Mesendoderm (in vitro differentiated cells): Measurements from ENCODE around the gene ARRDC2.
A peak's percentile ranks its signal among the peaks of the same experiment; 100 is the strongest.

Source experiments
- DNase-seq: peaks from one replicate; pipeline ENCODE4 v3.0.0; 2013
- H2AK5ac ChIP-seq: 2 replicates; pipeline ENCODE4 v1.6.1; 2013; ENCODE audit warnings: low read length, inconsistent platforms
- H2BK120ac ChIP-seq: 2 replicates; pipeline ENCODE4 v1.6.1; 2013; ENCODE audit warnings: low read depth, mild to moderate bottlenecking, low read length, moderate library complexity, mixed read lengths
- H2BK15ac ChIP-seq: replicated peaks from 2 replicates; pipeline ENCODE4 v1.6.1; 2013; ENCODE audit warnings: low read depth, mild to moderate bottlenecking, moderate library complexity
- H2BK5ac ChIP-seq: 2 replicates; pipeline ENCODE4 v1.6.1; 2013; ENCODE audit warnings: low read length, inconsistent platforms
- H3K18ac ChIP-seq: 2 replicates; pipeline ENCODE4 v1.6.1; 2013; ENCODE audit warnings: mild to moderate bottlenecking, low read length, mixed read lengths
- H3K23ac ChIP-seq: one replicate; pipeline ENCODE4 v1.6.1; 2013; ENCODE audit warnings: low read length
- H3K27ac ChIP-seq: 2 replicates; pipeline ENCODE4 v1.5.1; 2013; ENCODE audit warnings: low read depth, mild to moderate bottlenecking, inconsistent platforms, low read length, moderate library complexity
- H3K27me3 ChIP-seq: 2 replicates; pipeline ENCODE4 v1.6.1; 2013; ENCODE audit warnings: low read length, control low read depth, mild to moderate bottlenecking, inconsistent platforms; ENCODE audit not compliant: insufficient read depth, poor library complexity
- H3K36me3 ChIP-seq: 2 replicates; pipeline ENCODE4 v1.6.1; 2013; ENCODE audit warnings: low read length, inconsistent platforms; ENCODE audit not compliant: control insufficient read depth, insufficient read depth
- H3K4ac ChIP-seq: one replicate; pipeline ENCODE4 v1.6.1; 2013; ENCODE audit warnings: low read depth, mild to moderate bottlenecking, low read length, moderate library complexity
- H3K4me1 ChIP-seq: 2 replicates; pipeline ENCODE4 v1.6.1; 2013; ENCODE audit warnings: low read depth, low read length, inconsistent platforms; ENCODE audit not compliant: control insufficient read depth
- H3K4me2 ChIP-seq: 2 replicates; pipeline ENCODE4 v1.6.1; 2013; ENCODE audit warnings: low read length
- H3K4me3 ChIP-seq: 2 replicates; pipeline ENCODE4 v1.5.1; 2013; ENCODE audit warnings: mild to moderate bottlenecking, low read length
- H3K56ac ChIP-seq: one replicate; pipeline ENCODE4 v1.6.1; 2013; ENCODE audit warnings: low read length
- H3K79me1 ChIP-seq: 2 replicates; pipeline ENCODE4 v1.6.1; 2013; ENCODE audit warnings: low read length, inconsistent platforms
- H3K79me2 ChIP-seq: 2 replicates; pipeline ENCODE4 v1.6.1; 2013; ENCODE audit warnings: mild to moderate bottlenecking, low read length; ENCODE audit not compliant: control insufficient read depth, insufficient read depth
- H3K9ac ChIP-seq: 2 replicates; pipeline ENCODE4 v1.6.1; 2013; ENCODE audit warnings: low read length, inconsistent platforms
- H4K5ac ChIP-seq: one replicate; pipeline ENCODE4 v1.6.1; 2013; ENCODE audit warnings: low read length
- H4K8ac ChIP-seq: one replicate; pipeline ENCODE4 v1.6.1; 2013; ENCODE audit warnings: low read depth, mild to moderate bottlenecking, control low read depth, low read length, moderate library complexity
- WGBS: extraction: QIAGEN DNeasy Blood & Tissue Kit; methylation state at CpG from one replicate; pipeline ENCODE4 v1.1.7; 2013; ENCODE audit warnings: low lambda C conversion rate, missing lambda C conversion rate; ENCODE audit not compliant: insufficient coverage; ENCODE audit errors: extremely low coverage; 5-methylcytosine and 5-hydroxymethylcytosine counted together

The ARRDC2 gene

DNA sequence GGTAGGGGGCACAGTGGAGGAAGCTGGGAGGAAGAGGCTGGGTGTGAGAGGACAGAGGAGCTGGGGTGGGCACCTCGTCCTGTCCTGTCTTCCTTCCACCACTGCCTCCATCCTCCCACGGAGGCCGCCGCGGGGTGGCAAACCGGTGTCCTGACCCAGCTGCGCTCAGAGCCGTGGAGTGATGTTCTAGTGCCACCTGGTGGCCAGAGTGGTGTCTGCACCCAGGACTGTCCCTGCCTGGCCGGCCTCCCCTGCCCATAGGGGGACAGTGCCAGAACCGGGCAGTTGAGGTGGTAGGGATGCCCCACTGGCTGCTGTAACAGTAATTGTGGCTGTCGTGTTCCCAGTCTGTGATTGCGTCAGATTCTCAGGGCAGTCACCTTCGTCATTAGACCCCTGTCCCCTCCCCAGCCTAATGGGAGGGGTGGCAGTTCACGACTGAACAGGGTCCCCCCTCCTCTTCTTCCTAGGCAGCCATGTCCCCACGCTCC, 11.1 kb upstream of the ARRDC2 start:
- no peak overlapping the region for H2BK15ac ChIP-seq
- H2BK120ac ChIP-seq = no peak overlapping the region
- no peak overlapping the region for H3K4ac ChIP-seq
- H3K36me3 ChIP-seq = no peaks in the 10 kb centered on the region
- H3K79me2 ChIP-seq = no peaks in the 10 kb centered on the region
- no peak overlapping the region for H3K23ac ChIP-seq
- H3K4me3 ChIP-seq = no peak overlapping the region
- peak overlapping the region; percentile 44 for H2AK5ac ChIP-seq
- peaks cover 6% of the 10 kb centered on the region for H3K27me3 ChIP-seq
- no peak overlapping the region for H4K5ac ChIP-seq
- H3K79me1 ChIP-seq = no peaks in the 10 kb centered on the region
- no peak overlapping the region for H3K9ac ChIP-seq
- H3K18ac ChIP-seq = no peak overlapping the region
- H3K27ac ChIP-seq = no peak overlapping the region
- no peak overlapping the region for H4K8ac ChIP-seq
- H3K4me1 ChIP-seq = no peaks in the 10 kb centered on the region
- WGBS = no CpG with 5 or more reads among the region's 15 CpGs
- DNase-seq = peak; percentile 68
- no peak overlapping the region for H3K56ac ChIP-seq
- no peak overlapping the region for H2BK5ac ChIP-seq
- H3K4me2 ChIP-seq = no peak overlapping the region

DNA sequence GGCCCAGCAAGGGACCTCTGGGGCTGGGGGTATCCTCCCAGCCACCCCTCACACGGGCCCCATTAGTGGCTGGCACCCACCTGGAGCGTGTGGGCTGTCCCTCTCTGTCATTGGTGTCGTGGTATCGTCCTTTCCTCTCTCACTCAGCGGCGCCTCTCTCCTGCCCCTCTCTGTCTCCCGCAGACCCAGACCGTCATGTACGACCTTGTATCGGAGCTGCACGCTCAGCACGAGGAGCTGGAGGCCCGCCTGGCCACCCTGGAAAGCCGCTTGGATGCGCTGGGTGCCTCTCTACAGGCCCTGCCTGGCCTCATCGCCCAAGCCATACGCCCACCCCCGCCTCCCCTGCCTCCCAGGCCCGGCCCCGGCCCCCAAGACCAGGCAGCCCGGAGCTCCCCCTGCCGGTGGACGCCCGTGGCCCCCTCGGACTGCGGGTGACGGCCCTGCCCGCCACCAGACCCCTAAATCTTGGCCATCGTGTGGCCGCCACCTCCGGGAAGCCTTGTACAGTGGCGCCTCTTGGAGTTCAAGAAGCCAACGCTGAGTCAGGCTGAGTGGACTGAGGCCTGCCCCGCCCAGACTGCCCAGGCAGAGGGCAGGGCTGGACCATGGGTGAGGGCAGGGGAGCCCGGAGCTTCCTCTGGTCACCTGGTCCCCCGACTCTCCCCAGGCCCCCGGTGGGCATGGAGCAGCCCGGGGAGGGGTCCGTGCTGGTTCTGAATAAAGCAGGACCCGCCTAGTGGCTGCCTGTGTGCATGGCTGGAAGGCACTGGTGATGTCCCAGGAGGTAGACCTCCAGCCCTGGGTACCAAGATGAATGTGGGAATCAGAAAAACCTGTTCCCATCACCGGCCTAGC, 9.8 kb upstream of the ARRDC2 start:
- no peaks in the 10 kb centered on the region for H3K79me1 ChIP-seq
- no peak overlapping the region for H3K4ac ChIP-seq
- H3K4me2 ChIP-seq = no peak overlapping the region
- H2BK120ac ChIP-seq = no peak overlapping the region
- no peaks in the 10 kb centered on the region for H3K4me1 ChIP-seq
- no CpG with 5 or more reads among the region's 41 CpGs for WGBS
- no peak overlapping the region for H3K56ac ChIP-seq
- H3K36me3 ChIP-seq = no peaks in the 10 kb centered on the region
- H4K8ac ChIP-seq = no peak overlapping the region
- peak; percentile 47 for DNase-seq
- H3K27ac ChIP-seq = no peak overlapping the region
- peaks cover 6% of the 10 kb centered on the region for H3K27me3 ChIP-seq
- no peak overlapping the region for H3K4me3 ChIP-seq
- H3K18ac ChIP-seq = no peak overlapping the region
- H2BK5ac ChIP-seq = no peak overlapping the region
- no peaks in the 10 kb centered on the region for H3K79me2 ChIP-seq
- H2AK5ac ChIP-seq = no peak overlapping the region
- H4K5ac ChIP-seq = no peak overlapping the region
- no peak overlapping the region for H2BK15ac ChIP-seq
- H3K9ac ChIP-seq = no peak overlapping the region
- H3K23ac ChIP-seq = no peak overlapping the region

DNA sequence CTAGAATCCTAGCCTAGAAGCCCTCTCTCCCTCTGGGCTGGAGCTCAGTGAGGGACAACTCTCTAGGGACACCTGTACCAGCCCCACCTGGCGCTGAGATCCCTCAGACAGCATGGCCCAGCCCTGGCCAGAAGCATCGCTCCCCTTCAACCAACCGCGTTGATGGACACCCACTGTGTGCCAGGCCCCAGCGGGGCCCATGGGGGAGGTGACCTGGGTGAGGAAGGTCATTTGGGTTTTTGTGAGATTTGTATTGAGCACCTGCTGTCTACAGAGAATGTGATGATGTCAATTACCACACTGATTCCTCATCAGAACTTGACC, 9.2 kb upstream of the ARRDC2 start:
- no CpG with 5 or more reads among the region's 5 CpGs for WGBS
- H4K8ac ChIP-seq = no peak overlapping the region
- no peak overlapping the region for H2BK120ac ChIP-seq
- H2BK5ac ChIP-seq = no peak overlapping the region
- H3K36me3 ChIP-seq = no peaks in the 10 kb centered on the region
- no peak overlapping the region for H3K4me2 ChIP-seq
- no peak overlapping the region for H2AK5ac ChIP-seq
- H3K4ac ChIP-seq = no peak overlapping the region
- H2BK15ac ChIP-seq = no peak overlapping the region
- H3K79me1 ChIP-seq = no peaks in the 10 kb centered on the region
- no peak overlapping the region for H3K18ac ChIP-seq
- H3K27me3 ChIP-seq = peaks cover 6% of the 10 kb centered on the region
- H3K79me2 ChIP-seq = no peaks in the 10 kb centered on the region
- H3K23ac ChIP-seq = no peak overlapping the region
- H3K56ac ChIP-seq = no peak overlapping the region
- no peak overlapping the region for H3K4me3 ChIP-seq
- H4K5ac ChIP-seq = no peak overlapping the region
- no peak for DNase-seq
- H3K27ac ChIP-seq = no peak overlapping the region
- no peak overlapping the region for H3K9ac ChIP-seq
- no peaks in the 10 kb centered on the region for H3K4me1 ChIP-seq

DNA sequence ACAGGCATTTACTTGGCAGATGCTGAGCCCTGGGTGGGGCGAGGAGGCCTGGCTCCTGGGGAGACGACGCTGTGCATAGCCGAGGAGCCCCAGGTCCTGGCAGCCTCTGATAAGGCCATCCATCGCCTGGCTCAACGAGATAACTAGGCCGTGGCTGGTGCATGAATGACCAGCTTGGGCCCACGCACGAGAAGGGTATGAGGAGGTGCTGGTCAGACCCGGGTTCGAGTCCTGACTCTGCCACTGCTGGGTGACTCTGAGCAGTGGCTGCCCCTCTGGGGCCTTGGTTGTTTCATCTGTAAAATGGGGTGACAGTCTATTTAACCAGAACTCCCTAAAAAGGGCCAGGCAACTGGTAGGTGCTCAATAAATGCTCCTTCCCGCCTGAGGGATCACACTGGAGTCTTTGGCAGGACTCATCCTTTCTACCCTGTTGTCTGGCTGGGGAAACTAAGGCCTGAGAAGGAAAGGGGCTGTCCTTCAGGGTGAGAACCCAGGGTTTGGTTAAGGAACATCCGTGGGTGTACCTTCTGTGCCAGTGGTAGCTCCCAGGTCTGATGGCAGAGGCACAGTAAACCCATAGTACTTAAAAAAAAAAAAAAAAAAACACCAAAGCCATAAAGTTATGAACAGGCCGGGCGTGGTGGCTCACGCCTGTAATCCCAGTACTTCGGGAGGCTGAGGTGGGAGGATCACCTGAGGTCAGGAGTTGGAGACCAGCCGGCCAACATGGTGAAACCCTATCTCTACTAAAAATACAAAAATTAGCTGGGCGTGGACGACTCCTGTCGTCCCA, 8.1 kb upstream of the ARRDC2 start:
- Histone ChIP-seq H3K4me3 (no peak overlapping the region), H3K18ac (no peak overlapping the region), H3K56ac (no peak overlapping the region), H2BK5ac (no peak overlapping the region), H2BK120ac (no peak overlapping the region), H4K5ac (no peak overlapping the region), H3K4me1 (no peaks in the 10 kb centered on the region), H2AK5ac (no peak overlapping the region), H3K79me1 (no peaks in the 10 kb centered on the region), H3K27ac (no peak overlapping the region), H3K4ac (no peak overlapping the region), H3K36me3 (no peaks in the 10 kb centered on the region), H3K27me3 (peaks cover 6% of the 10 kb centered on the region), H3K9ac (no peak overlapping the region), H3K4me2 (no peak overlapping the region), H3K23ac (no peak overlapping the region), H2BK15ac (no peak overlapping the region), H4K8ac (no peak overlapping the region), H3K79me2 (no peaks in the 10 kb centered on the region)
- DNase-seq = no peak
- WGBS = no CpG with 5 or more reads among the region's 21 CpGs

DNA sequence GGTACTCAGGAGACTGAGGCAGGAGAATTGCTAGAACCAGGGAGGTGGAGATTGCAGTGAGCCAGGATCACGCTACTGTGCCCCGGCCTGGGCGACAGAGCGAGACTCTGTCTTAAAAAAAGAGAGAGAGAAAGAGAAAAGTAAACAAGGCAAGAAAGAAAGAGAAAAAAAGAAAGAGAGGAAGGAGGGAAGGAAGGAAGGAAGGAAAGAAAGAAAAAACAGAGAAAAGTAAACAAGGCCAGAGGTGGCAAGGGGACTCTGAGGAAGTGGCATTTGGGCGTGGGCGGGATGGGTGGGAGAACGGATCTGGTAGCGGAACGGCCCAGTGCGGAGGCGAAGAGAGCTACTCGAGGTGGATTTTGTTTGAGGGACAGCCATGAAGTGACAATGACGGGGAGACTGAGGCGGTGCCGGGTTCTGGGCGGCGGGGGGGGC, 7.5 kb upstream of the ARRDC2 start:
- no peaks in the 10 kb centered on the region for H3K79me1 ChIP-seq
- H3K23ac ChIP-seq = no peak overlapping the region
- H3K79me2 ChIP-seq = no peaks in the 10 kb centered on the region
- DNase-seq = no peak
- no peak overlapping the region for H2BK5ac ChIP-seq
- no peaks in the 10 kb centered on the region for H3K4me1 ChIP-seq
- no peak overlapping the region for H3K4me3 ChIP-seq
- no peak overlapping the region for H2BK120ac ChIP-seq
- H3K18ac ChIP-seq = no peak overlapping the region
- no peak overlapping the region for H3K56ac ChIP-seq
- H3K9ac ChIP-seq = no peak overlapping the region
- H3K27ac ChIP-seq = no peak overlapping the region
- no peak overlapping the region for H3K4ac ChIP-seq
- H3K27me3 ChIP-seq = peaks cover 6% of the 10 kb centered on the region
- H4K5ac ChIP-seq = no peak overlapping the region
- H2AK5ac ChIP-seq = no peak overlapping the region
- H3K36me3 ChIP-seq = no peaks in the 10 kb centered on the region
- no CpG with 5 or more reads among the region's 17 CpGs for WGBS
- H2BK15ac ChIP-seq = no peak overlapping the region
- no peak overlapping the region for H3K4me2 ChIP-seq
- no peak overlapping the region for H4K8ac ChIP-seq
